Activated T-helper 17 cell treated with anti-CD3 and anti-CD28 coated beads, Interleukin-2, amount 50 U/mL, for 72 hours (primary cell): Measurements from ENCODE around the gene DOCK9. TPM values are rescaled to one million over a fixed set of nuclear protein-coding genes. Genes with fewer than 3 reads are reported as not detected.

ENCODE experiments used
- ATAC-seq: fragments of 150-1000 bp; cut with Tn5 transposase; replicated peaks from 2 replicates; pipeline ENCODE4 v1.10.0; 2021; ENCODE audit warnings: mild to moderate bottlenecking, moderate library complexity
- H3K27ac Mint-ChIP-seq: one replicate; pipeline ENCODE4 v1.8.0; 2022; ENCODE audit warnings: mixed read lengths
- H3K27me3 Mint-ChIP-seq: one replicate; pipeline ENCODE4 v1.8.0; 2022; ENCODE audit warnings: mixed read lengths
- H3K36me3 Mint-ChIP-seq: one replicate; pipeline ENCODE4 v1.8.0; 2022; ENCODE audit warnings: low read depth, mild to moderate bottlenecking, mixed read lengths
- H3K4me1 Mint-ChIP-seq: one replicate; pipeline ENCODE4 v1.8.0; 2022; ENCODE audit warnings: mixed read lengths
- H3K4me3 Mint-ChIP-seq: one replicate; pipeline ENCODE4 v1.8.0; 2022; ENCODE audit warnings: mild to moderate bottlenecking, mixed read lengths
- H3K9me3 Mint-ChIP-seq: one replicate; pipeline ENCODE4 v1.8.0; 2022; ENCODE audit warnings: mixed read lengths
- total RNA-seq, 2 donors: library from RNA; stranded (reverse); gene quantifications; one replicate each; pipeline ENCODE4 v1.2.3, GENCODE V29; 2022

DOCK9 gene
- total RNA-seq, 2 donors from 2014 or later, result 50.2 to 70.4 TPM

- Mint-ChIP-seq H3K9me3 (no peaks in the 10 kb centered on the region), H3K27me3 (no peaks in the 10 kb centered on the region), H3K4me3 (no peak overlapping the region), H3K36me3 (peaks cover 75% of the 10 kb centered on the region), H3K27ac (no peak overlapping the region), H3K4me1 (peaks cover 17% of the 10 kb centered on the region)
- no peak for ATAC-seq
Observed at GRCh38 chr13:98892821-98893220, 85.0 kb downstream of the DOCK9 start.

GRCh38 chr13:98892077-98892476, 85.8 kb downstream of the DOCK9 start:
- no peak overlapping the region for H3K4me3 Mint-ChIP-seq
- H3K9me3 Mint-ChIP-seq, result no peaks in the 10 kb centered on the region
- no peak for ATAC-seq
- peaks cover 72% of the 10 kb centered on the region for H3K36me3 Mint-ChIP-seq
- peaks cover 17% of the 10 kb centered on the region for H3K4me1 Mint-ChIP-seq
- H3K27ac Mint-ChIP-seq, result no peak overlapping the region
- H3K27me3 Mint-ChIP-seq, result no peaks in the 10 kb centered on the region

GRCh38 chr13:98890925-98891324, 86.9 kb downstream of the DOCK9 start:
- Mint-ChIP-seq H3K27me3 (no peaks in the 10 kb centered on the region), H3K4me3 (peak overlapping the region; percentile 29), H3K27ac (peak overlapping the region; percentile 53), H3K9me3 (no peaks in the 10 kb centered on the region), H3K4me1 (peaks cover 17% of the 10 kb centered on the region), H3K36me3 (peaks cover 72% of the 10 kb centered on the region)
- ATAC-seq, result no peak

GRCh38 chr13:98890186-98890585, 87.7 kb downstream of the DOCK9 start:
- Mint-ChIP-seq H3K36me3 (peaks cover 78% of the 10 kb centered on the region), H3K4me1 (peaks cover 17% of the 10 kb centered on the region), H3K4me3 (peak overlapping the region; percentile 29), H3K27ac (peak overlapping the region; percentile 53), H3K9me3 (no peaks in the 10 kb centered on the region), H3K27me3 (no peaks in the 10 kb centered on the region)
- ATAC-seq, result peak; percentile 94

DNA sequence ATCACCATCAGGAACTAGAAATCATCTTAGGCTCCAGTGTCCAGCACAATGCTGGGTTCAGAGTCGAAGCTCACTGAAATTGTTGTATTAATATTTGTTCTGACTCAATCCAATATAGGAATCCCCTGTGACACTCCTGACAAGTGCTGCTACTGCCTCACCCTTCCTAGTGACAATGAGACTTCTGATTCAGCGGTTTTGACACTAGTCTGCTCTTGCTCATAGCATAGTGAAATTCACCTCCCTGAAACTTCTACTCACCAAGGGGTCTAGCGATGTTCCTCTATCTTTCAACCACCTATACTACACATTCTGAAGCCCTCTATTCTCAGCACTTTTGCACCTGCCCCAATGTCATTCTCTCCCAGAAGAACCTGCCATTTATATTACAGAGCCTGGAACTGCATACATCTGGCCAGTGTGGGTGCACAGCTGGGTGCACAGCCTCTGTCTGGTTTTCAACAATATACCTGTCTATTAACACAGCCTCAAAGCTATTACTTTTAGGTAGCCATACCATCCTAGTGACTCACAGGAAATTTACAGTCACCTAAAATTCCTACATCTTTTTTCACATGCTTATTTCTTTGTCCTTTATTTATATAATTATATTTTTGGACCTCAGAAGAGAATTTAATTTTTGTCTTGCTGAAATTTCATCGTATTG, 88.3 kb downstream of the DOCK9 start:
- ATAC-seq, result peak; percentile 75
- Mint-ChIP-seq H3K4me3 (no peak overlapping the region), H3K27ac (peak overlapping the region; percentile 16)

DNA sequence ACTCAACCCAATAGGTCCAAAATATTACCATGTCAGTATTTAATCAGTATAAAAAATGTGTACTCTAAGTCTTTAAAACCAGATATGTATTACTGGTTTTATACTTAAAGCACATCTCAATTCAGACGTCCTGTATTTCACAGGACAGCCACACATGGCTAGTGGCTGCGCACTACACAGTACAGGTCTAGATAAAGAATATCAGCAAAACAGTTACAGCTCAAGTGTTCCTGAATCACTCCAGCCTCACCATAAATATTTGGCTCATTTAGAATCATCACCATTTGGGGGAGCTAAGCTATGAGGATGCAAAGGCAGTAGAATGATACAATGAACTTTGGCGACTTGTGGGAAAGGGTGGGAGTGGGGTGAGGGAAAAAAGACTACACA, 89.0 kb downstream of the DOCK9 start:
- Mint-ChIP-seq H3K4me1 (peaks cover 17% of the 10 kb centered on the region), H3K27me3 (no peaks in the 10 kb centered on the region), H3K27ac (no peak overlapping the region), H3K36me3 (peaks cover 90% of the 10 kb centered on the region), H3K4me3 (no peak overlapping the region), H3K9me3 (no peaks in the 10 kb centered on the region)
- ATAC-seq, result no peak

More for the DNA sequence above, 88.3 kb downstream of the DOCK9 start:
- peaks cover 17% of the 10 kb centered on the region for H3K4me1 Mint-ChIP-seq
- no peaks in the 10 kb centered on the region for H3K27me3 Mint-ChIP-seq
- H3K9me3 Mint-ChIP-seq, result no peaks in the 10 kb centered on the region
- H3K36me3 Mint-ChIP-seq, result peaks cover 85% of the 10 kb centered on the region

DNA sequence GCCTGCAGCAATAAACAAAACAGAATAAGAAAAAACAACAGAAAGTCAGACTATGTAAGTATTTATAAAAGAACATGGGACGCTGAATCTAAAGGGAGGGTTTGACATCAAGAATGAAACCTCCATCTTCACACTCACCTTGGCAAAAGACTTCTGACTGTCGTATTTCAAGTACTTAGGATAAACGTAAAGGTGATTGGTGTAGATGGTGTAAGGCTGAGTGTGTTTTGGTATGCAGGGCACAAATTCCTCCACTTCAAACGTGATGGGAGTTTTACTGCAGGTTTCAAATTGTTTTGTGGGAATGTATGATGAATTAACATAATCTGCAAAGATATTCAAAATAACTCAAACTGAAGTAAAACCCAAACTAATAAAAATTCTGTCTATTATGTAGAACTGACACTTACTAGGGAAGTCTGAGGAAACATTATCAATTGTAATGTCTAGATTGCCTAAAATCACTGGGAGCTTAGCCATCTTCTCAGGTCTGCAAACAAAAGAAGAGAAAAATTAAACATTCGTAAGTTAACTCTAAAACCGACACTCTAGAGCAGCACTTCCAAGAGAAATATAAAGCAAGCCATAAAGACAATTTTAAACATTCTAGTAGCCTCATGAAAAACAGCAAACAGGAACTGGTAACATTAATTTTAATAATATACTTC, 89.5 kb downstream of the DOCK9 start:
- H3K27me3 Mint-ChIP-seq, result no peaks in the 10 kb centered on the region
- peaks cover 17% of the 10 kb centered on the region for H3K4me1 Mint-ChIP-seq
- ATAC-seq, result no peak
- peaks cover 90% of the 10 kb centered on the region for H3K36me3 Mint-ChIP-seq
- H3K9me3 Mint-ChIP-seq, result no peaks in the 10 kb centered on the region
- H3K27ac Mint-ChIP-seq, result no peak overlapping the region
- H3K4me3 Mint-ChIP-seq, result no peak overlapping the region

DNA sequence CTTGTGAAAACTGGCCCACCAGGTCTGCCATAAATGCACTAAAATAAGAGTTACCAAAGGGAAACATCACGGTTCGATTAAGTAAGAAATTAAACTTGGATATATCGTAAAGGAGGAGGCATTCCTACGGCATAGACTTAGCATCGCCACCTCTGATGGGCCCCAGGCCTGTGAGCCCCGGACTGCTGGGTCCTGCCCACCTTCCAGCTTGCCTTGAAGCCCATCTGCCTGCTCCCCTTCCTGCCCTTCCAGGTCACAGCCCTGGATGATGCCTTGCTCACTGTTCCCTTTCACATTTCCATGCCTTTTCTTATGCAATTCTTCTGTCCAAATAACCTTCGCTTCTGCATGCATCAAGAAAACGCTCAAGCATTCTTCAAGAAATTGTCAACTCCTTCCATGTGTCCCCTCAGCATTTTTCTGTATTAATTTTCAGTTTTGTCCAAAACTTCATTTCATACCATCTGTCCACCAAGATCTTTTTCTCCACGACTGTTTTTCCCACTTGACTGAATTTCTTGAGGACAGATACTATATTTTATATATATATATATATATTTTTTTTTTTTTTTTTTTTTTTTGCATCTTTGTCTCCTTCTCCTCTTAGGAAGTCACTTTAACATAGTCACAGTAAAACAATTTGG, 91.2 kb downstream of the DOCK9 start:
- Mint-ChIP-seq H3K4me1 (peaks cover 17% of the 10 kb centered on the region), H3K9me3 (no peaks in the 10 kb centered on the region), H3K27ac (no peak overlapping the region), H3K36me3 (peaks cover 91% of the 10 kb centered on the region), H3K4me3 (no peak overlapping the region), H3K27me3 (no peaks in the 10 kb centered on the region)
- no peak for ATAC-seq

DNA sequence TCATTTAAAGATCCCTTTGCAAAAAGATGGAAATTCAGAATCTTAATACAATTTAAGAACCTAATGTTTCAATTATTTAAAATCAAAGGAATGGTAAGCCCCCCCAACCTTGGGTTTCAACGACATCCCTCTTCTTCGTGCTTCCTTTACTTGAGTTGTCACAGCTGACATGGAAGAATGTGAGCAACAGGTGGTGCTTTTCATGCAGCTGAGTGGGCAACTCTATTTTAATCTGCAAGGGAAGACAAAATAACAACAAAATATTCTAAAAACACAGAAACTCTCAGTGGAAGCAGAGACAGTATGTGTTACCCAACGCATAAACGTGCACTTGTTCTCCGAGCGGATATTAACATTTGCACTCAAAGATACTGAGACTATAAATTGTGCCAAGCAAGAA, 92.3 kb downstream of the DOCK9 start:
- H3K27me3 Mint-ChIP-seq, result no peaks in the 10 kb centered on the region
- H3K4me1 Mint-ChIP-seq, result peaks cover 12% of the 10 kb centered on the region
- no peak overlapping the region for H3K4me3 Mint-ChIP-seq
- H3K27ac Mint-ChIP-seq, result no peak overlapping the region
- ATAC-seq, result no peak
- no peaks in the 10 kb centered on the region for H3K9me3 Mint-ChIP-seq
- peaks cover 92% of the 10 kb centered on the region for H3K36me3 Mint-ChIP-seq

GRCh38 chr13:98883998-98884397, 93.9 kb downstream of the DOCK9 start:
- Mint-ChIP-seq H3K36me3 (peaks cover 97% of the 10 kb centered on the region), H3K27me3 (no peaks in the 10 kb centered on the region), H3K27ac (no peak overlapping the region), H3K9me3 (no peaks in the 10 kb centered on the region), H3K4me3 (no peak overlapping the region), H3K4me1 (no peaks in the 10 kb centered on the region)
- ATAC-seq, result no peak

DNA sequence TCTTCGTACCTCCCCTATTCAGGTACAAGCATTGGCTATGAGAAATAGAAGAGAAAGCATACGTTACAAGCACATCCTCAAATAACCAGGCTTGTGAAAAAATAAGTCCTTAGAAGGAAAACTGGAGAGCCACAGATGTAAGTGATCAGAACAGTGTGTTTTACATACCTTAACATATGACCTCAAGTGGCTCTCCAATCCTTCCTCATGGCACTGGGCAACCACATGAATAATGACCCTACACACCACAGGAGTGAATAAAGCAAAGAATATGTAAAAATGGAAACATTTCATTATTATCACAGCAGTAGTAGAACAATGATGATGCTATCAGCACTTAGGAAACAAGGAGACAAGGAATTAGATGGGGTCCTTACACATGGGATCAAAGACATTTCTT, 96.5 kb downstream of the DOCK9 start:
- no peaks in the 10 kb centered on the region for H3K9me3 Mint-ChIP-seq
- H3K36me3 Mint-ChIP-seq, result peaks cover 96% of the 10 kb centered on the region
- no peaks in the 10 kb centered on the region for H3K4me1 Mint-ChIP-seq
- no peak overlapping the region for H3K4me3 Mint-ChIP-seq
- no peak overlapping the region for H3K27ac Mint-ChIP-seq
- no peak for ATAC-seq
- H3K27me3 Mint-ChIP-seq, result no peaks in the 10 kb centered on the region

- H3K9me3 Mint-ChIP-seq, result no peaks in the 10 kb centered on the region
- peaks cover 96% of the 10 kb centered on the region for H3K36me3 Mint-ChIP-seq
- H3K4me3 Mint-ChIP-seq, result no peak overlapping the region
- H3K4me1 Mint-ChIP-seq, result no peaks in the 10 kb centered on the region
- H3K27ac Mint-ChIP-seq, result peak overlapping the region; percentile 47
- no peaks in the 10 kb centered on the region for H3K27me3 Mint-ChIP-seq
- no peak for ATAC-seq
Observed at GRCh38 chr13:98880677-98881076, 97.2 kb downstream of the DOCK9 start.

GRCh38 chr13:98879957-98880356, 97.9 kb downstream of the DOCK9 start:
- no peak for ATAC-seq
- H3K27ac Mint-ChIP-seq, result peak overlapping the region; percentile 47
- no peaks in the 10 kb centered on the region for H3K9me3 Mint-ChIP-seq
- H3K4me1 Mint-ChIP-seq, result peaks cover 4% of the 10 kb centered on the region
- no peaks in the 10 kb centered on the region for H3K27me3 Mint-ChIP-seq
- H3K36me3 Mint-ChIP-seq, result peaks cover 93% of the 10 kb centered on the region
- no peak overlapping the region for H3K4me3 Mint-ChIP-seq

DNA sequence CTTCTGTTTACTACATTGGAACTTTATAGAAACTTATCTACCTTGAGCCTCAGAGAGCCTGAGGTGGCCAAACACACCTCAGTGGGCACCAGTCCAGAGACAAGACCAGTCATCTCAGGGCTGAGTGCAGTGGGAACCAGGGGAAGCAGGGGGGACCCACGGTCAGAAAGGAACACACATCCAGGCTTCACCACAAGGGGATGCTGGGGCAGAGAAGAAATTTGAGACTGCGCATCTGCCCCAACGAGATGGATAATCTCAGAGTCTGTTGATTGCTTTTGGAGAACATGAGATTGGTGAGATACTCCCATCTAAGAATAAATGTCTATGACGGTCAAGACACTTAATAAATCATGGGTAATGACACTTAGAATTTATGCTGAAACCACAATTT, 98.7 kb downstream of the DOCK9 start:
- peaks cover 12% of the 10 kb centered on the region for H3K4me1 Mint-ChIP-seq
- H3K27ac Mint-ChIP-seq, result no peak overlapping the region
- H3K9me3 Mint-ChIP-seq, result no peaks in the 10 kb centered on the region
- no peak for ATAC-seq
- H3K36me3 Mint-ChIP-seq, result peaks cover 93% of the 10 kb centered on the region
- H3K4me3 Mint-ChIP-seq, result no peak overlapping the region
- H3K27me3 Mint-ChIP-seq, result no peaks in the 10 kb centered on the region
